GM18858 (cell line): ENCODE measurements around the gene SP8.

Experiments used
- ATAC-seq: cut with Tn5 transposase; IDR thresholded peaks from one replicate; pipeline ENCODE4 v1.9.1; 2021; ENCODE audit not compliant: unreplicated experiment

Gene SP8

GRCh38 chr7:20776214-20776911 lies 10.3 kb downstream of the SP8 start:
- ATAC-seq: no peak

- no peak for ATAC-seq
These were observed 32.7 kb downstream of the SP8 start for GRCh38 chr7:20754001-20754400.

- no peak for ATAC-seq
These were observed 36.8 kb downstream of the SP8 start for GRCh38 chr7:20749906-20750305.

- ATAC-seq: no peak
These were observed 37.8 kb downstream of the SP8 start for GRCh38 chr7:20748853-20749252.

GRCh38 chr7:20747001-20747400 lies 39.7 kb downstream of the SP8 start:
- ATAC-seq: no peak

- ATAC-seq: no peak
These were observed 41.0 kb downstream of the SP8 start for GRCh38 chr7:20745702-20746101.

- no peak for ATAC-seq
These were observed 41.7 kb downstream of the SP8 start for GRCh38 chr7:20744954-20745446.

- ATAC-seq: no peak
These were observed 43.8 kb downstream of the SP8 start for GRCh38 chr7:20742913-20743312.

GRCh38 chr7:20741801-20742200 lies 44.9 kb downstream of the SP8 start:
- ATAC-seq: no peak

GRCh38 chr7:20738518-20739481 lies 47.9 kb downstream of the SP8 start:
- peak; percentile 14 for ATAC-seq

- ATAC-seq: peak; percentile 64
These were observed 48.7 kb downstream of the SP8 start for GRCh38 chr7:20737840-20738448.

GRCh38 chr7:20735346-20736065 lies 51.2 kb downstream of the SP8 start:
- ATAC-seq: no peak
